ENCODE measurements around the gene MSH5. TPM values are rescaled to one million over a fixed set of nuclear protein-coding genes. Genes with fewer than 3 reads are reported as not detected.
A peak's percentile ranks its signal among the peaks of the same experiment; 100 is the strongest.

Gene MSH5
- total and polyA plus RNA-seq, 2 of the 13 experiments (the other 11 are each of a cell fraction or from before 2014, with no cell fraction given) = 10.2 to 38.7 TPM

DNA sequence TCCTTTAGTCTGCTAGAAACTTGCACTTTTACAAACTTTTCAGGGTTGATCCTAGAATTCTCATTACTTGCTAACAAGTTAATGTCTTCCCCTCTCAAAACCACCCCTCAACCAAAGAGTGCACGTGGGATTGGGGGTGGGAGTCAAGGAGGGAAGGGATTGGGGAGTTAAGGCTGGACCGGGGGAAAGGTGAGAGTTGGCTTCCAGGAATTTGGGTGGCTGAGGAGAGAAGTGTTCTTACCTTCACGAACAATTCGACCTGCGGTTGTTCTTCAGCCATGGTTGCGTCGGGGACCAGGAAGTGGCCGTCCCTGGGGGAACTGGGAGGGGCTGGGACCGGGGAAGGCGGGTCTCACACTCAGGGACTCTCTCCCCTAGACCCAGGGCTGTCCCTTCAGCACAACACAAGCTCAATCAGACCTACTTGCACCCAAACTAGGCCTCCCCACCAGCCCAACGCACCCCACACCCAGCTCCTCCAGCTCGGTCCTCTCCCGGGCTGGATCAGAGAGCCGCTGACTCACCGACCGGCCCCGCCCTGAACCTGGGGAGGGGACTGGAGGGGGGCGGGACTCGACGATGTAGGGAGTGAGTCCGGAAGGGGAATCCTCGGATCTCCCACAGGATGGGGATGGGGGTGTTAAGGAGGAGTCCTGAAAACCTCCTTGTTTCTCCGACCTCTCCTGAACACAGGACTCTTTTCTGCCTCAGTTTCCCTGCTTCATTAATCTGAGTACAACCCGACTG is 3.6 kb upstream of the MSH5 start, which contains the start of gene CLIC1 (continued):
- TF ChIP-seq GTF2F1 (IDR thresholded peaks at IDR 0.05; ENCODE audit: low read length) = peak; percentile 80; the same call in 1 of the 2 replicates
- TF ChIP-seq, protein P1, sequence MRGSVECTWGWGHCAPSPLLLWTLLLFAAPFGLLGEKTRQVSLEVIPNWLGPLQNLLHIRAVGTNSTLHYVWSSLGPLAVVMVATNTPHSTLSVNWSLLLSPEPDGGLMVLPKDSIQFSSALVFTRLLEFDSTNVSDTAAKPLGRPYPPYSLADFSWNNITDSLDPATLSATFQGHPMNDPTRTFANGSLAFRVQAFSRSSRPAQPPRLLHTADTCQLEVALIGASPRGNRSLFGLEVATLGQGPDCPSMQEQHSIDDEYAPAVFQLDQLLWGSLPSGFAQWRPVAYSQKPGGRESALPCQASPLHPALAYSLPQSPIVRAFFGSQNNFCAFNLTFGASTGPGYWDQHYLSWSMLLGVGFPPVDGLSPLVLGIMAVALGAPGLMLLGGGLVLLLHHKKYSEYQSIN (CRISPR knock-in tag; IDR thresholded peaks at IDR 0.05; ENCODE audit: borderline replicate concordance) = no peak
- TF ChIP-seq FLYWCH1 (CRISPR knock-in tag; IDR thresholded peaks at IDR 0.05) = no peak
- TF ChIP-seq, protein P2, sequence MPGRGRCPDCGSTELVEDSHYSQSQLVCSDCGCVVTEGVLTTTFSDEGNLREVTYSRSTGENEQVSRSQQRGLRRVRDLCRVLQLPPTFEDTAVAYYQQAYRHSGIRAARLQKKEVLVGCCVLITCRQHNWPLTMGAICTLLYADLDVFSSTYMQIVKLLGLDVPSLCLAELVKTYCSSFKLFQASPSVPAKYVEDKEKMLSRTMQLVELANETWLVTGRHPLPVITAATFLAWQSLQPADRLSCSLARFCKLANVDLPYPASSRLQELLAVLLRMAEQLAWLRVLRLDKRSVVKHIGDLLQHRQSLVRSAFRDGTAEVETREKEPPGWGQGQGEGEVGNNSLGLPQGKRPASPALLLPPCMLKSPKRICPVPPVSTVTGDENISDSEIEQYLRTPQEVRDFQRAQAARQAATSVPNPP (CRISPR knock-in tag; IDR thresholded peaks at IDR 0.05) = no peak
- TF ChIP-seq NCOA5 (CRISPR knock-in tag; IDR thresholded peaks at IDR 0.05) = no peak
- no peak for TF ChIP-seq ZNF660 (CRISPR knock-in tag; IDR thresholded peaks at IDR 0.05; ENCODE audit: borderline replicate concordance, low read depth)
- 0 out of 2 replicates have a peak, but pooled peaks have one; percentile 20 for TF ChIP-seq CBFB (CRISPR knock-in tag; IDR thresholded peaks at IDR 0.05)
- TF ChIP-seq ZNF143 (CRISPR knock-in tag; IDR thresholded peaks at IDR 0.05) = no peak; the same call in 1 of the 2 replicates
- peak; percentile 93; the same call in 1 of the 2 replicates for TF ChIP-seq ATF6 (CRISPR knock-in tag; conservative IDR thresholded peaks at IDR 0.05)
- TF ChIP-seq SRSF9 (IDR thresholded peaks at IDR 0.05; ENCODE audit: borderline replicate concordance, insufficient read depth, low read depth, low read length, poor library complexity, severe bottlenecking) = no peak
- TF ChIP-seq, protein P3, sequence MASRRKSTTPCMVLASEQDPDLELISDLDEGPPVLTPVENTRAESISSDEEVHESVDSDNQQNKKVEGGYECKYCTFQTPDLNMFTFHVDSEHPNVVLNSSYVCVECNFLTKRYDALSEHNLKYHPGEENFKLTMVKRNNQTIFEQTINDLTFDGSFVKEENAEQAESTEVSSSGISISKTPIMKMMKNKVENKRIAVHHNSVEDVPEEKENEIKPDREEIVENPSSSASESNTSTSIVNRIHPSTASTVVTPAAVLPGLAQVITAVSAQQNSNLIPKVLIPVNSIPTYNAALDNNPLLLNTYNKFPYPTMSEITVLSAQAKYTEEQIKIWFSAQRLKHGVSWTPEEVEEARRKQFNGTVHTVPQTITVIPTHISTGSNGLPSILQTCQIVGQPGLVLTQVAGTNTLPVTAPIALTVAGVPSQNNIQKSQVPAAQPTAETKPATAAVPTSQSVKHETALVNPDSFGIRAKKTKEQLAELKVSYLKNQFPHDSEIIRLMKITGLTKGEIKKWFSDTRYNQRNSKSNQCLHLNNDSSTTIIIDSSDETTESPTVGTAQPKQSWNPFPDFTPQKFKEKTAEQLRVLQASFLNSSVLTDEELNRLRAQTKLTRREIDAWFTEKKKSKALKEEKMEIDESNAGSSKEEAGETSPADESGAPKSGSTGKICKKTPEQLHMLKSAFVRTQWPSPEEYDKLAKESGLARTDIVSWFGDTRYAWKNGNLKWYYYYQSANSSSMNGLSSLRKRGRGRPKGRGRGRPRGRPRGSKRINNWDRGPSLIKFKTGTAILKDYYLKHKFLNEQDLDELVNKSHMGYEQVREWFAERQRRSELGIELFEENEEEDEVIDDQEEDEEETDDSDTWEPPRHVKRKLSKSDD (CRISPR knock-in tag; IDR thresholded peaks at IDR 0.05; ENCODE audit: low read depth) = no peak
- TF ChIP-seq MATR3 (CRISPR knock-in tag; IDR thresholded peaks at IDR 0.05) = no peak
- TF ChIP-seq, protein P4, sequence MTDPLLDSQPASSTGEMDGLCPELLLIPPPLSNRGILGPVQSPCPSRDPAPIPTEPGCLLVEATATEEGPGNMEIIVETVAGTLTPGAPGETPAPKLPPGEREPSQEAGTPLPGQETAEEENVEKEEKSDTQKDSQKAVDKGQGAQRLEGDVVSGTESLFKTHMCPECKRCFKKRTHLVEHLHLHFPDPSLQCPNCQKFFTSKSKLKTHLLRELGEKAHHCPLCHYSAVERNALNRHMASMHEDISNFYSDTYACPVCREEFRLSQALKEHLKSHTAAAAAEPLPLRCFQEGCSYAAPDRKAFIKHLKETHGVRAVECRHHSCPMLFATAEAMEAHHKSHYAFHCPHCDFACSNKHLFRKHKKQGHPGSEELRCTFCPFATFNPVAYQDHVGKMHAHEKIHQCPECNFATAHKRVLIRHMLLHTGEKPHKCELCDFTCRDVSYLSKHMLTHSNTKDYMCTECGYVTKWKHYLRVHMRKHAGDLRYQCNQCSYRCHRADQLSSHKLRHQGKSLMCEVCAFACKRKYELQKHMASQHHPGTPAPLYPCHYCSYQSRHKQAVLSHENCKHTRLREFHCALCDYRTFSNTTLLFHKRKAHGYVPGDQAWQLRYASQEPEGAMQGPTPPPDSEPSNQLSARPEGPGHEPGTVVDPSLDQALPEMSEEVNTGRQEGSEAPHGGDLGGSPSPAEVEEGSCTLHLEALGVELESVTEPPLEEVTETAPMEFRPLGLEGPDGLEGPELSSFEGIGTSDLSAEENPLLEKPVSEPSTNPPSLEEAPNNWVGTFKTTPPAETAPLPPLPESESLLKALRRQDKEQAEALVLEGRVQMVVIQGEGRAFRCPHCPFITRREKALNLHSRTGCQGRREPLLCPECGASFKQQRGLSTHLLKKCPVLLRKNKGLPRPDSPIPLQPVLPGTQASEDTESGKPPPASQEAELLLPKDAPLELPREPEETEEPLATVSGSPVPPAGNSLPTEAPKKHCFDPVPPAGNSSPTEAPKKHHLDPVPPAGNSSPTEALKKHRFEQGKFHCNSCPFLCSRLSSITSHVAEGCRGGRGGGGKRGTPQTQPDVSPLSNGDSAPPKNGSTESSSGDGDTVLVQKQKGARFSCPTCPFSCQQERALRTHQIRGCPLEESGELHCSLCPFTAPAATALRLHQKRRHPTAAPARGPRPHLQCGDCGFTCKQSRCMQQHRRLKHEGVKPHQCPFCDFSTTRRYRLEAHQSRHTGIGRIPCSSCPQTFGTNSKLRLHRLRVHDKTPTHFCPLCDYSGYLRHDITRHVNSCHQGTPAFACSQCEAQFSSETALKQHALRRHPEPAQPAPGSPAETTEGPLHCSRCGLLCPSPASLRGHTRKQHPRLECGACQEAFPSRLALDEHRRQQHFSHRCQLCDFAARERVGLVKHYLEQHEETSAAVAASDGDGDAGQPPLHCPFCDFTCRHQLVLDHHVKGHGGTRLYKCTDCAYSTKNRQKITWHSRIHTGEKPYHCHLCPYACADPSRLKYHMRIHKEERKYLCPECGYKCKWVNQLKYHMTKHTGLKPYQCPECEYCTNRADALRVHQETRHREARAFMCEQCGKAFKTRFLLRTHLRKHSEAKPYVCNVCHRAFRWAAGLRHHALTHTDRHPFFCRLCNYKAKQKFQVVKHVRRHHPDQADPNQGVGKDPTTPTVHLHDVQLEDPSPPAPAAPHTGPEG (CRISPR knock-in tag; IDR thresholded peaks at IDR 0.05) = no peak
- TF ChIP-seq JUND (CRISPR knock-in tag; IDR thresholded peaks at IDR 0.05) = peak; percentile 90

Measured in HepG2 (cell line).